Kidney (tissue), 14 donors: ENCODE data around the gene SLC39A12. TPM values are rescaled to one million over a fixed set of nuclear protein-coding genes. Genes with fewer than 3 reads are reported as not detected.

ENCODE experiments used
- DNase-seq, 5 donors: peaks; one replicate each; pipeline ENCODE4 v3.0.0-alpha.2; 2013 to 2020
- FAIRE-seq: peaks from 2 replicates; lab custom pipeline; 2012; peaks lifted over from hg19 to GRCh38; lab: Jason Lieb, UNC
- H3K27ac ChIP-seq, 2 donors: one replicate each; pipeline ENCODE4 v1.7.0; 2013; ENCODE audit warnings: low read depth in 2 of 2, low read length in 2 of 2, inconsistent platforms in 1 of 2
- H3K27me3 ChIP-seq: one replicate; pipeline ENCODE4 v1.7.1; 2013; ENCODE audit warnings: low read length, inconsistent platforms; ENCODE audit not compliant: control insufficient read depth, insufficient read depth
- H3K36me3 ChIP-seq, 3 donors: one replicate each; pipeline versions ENCODE4 v1.7.0 to v1.7.1; 2013; ENCODE audit warnings: low read length in 3 of 3, control low read depth in 1 of 3, inconsistent platforms in 1 of 3; ENCODE audit not compliant: insufficient read depth in 3 of 3, control insufficient read depth in 2 of 3
- H3K4me1 ChIP-seq, 3 donors: one replicate each; pipeline versions ENCODE4 v1.7.0 to v1.7.1; 2013; ENCODE audit warnings: low read length in 3 of 3, inconsistent platforms in 1 of 3, low read depth in 1 of 3; ENCODE audit not compliant: control insufficient read depth in 2 of 3, insufficient read depth in 2 of 3
- H3K4me3 ChIP-seq, 3 donors: one replicate each; pipeline versions ENCODE4 v1.7.0 to v1.8.1; 2013; ENCODE audit warnings: low read length in 3 of 3, control low read depth in 1 of 3, inconsistent platforms in 1 of 3
- H3K9ac ChIP-seq, 3 donors: one replicate each; pipeline versions ENCODE4 v1.7.0 to v1.7.1; 2013; ENCODE audit warnings: low read length in 3 of 3, control low read depth in 1 of 3, inconsistent platforms in 1 of 3
- H3K9me3 ChIP-seq, 3 donors: one replicate each; pipeline versions ENCODE4 v1.7.0 to v1.7.1; 2013; ENCODE audit warnings: low read length in 3 of 3, control low read depth in 1 of 3, inconsistent platforms in 1 of 3; ENCODE audit not compliant: control insufficient read depth in 2 of 3, insufficient read depth in 1 of 3
- intact Hi-C: fragments of 100-400 bp; cut with DNase I; formaldehyde crosslinking; loops from one replicate; pipeline ENCODE4 v1.11.1; 2022
- polyA plus RNA-seq: library from polyadenylated mRNA; stranded (reverse); fragments of 350-450 nt; fragmentation: Illumina TruSeq; extraction: RNeasy Lipid Tissue Mini Kit (QIAGEN cat#74804); gene quantifications from one replicate; pipeline ENCODE4 v1.2.3, GENCODE V29; 2014; ENCODE audit warnings: low read depth, low replicate concordance; ENCODE audit not compliant: insufficient read depth
- total RNA-seq: library from RNA; stranded (reverse); fragmentation: NEBNext Ultra II Directional; extraction: Animal tissue kit (Norgen Biotek cat#: 25700); gene quantifications from one replicate; pipeline ENCODE4 v1.2.1, GENCODE V29; 2021
- TF ChIP-seq, protein P1 (sequence below): IDR thresholded peaks from 3 replicates; pipeline ENCODE4 v1.5.1; 2012; ENCODE audit warnings: mild to moderate bottlenecking, moderate library complexity, borderline replicate concordance; ENCODE audit not compliant: insufficient read depth; ENCODE audit errors: extremely low read depth
- donor health status: control.
- donor health status: control.
- donor health status: control.
- donor health status: control.
- donor health status: control.
- donor health status: DM: yes; HTN: yes; CAD: no.
- donor health status: Normal renal cell carcinoma (clear cell type).

Gene SLC39A12
- total and polyA plus RNA-seq, 2 donors from 2014 or later: 0.16 TPM; not detected in 1

DNA sequence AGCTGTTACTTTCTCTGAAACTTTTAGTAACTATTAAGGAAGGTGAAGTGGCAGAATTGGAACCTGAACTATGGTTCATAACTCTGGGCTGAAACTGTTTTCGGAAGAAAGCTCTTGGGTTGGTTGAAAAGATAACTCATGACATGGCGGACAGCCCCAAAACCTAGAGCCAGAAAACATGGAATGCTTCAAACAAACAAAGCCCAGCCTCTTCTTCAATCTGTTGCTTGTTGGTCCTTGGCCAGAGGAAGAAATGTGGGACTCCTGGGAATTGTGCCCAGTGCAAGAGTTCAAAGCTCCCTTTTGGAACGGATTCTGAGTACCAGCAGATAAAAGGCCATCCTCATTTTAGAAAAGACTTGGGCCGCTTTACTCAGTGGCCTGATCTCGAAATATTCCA lies 135.6 kb downstream of the SLC39A12 start:
- Histone ChIP-seq H3K4me3 (no peak overlapping the region), H3K9me3 (no peaks in the 10 kb centered on the region), H3K9ac (no peak overlapping the region), H3K36me3 (no peaks in the 10 kb centered on the region), H3K4me1 (no peaks in the 10 kb centered on the region), H3K27me3 (no peaks in the 10 kb centered on the region), H3K27ac (no peak overlapping the region)
- intact Hi-C loops: no loop called here
- TF ChIP-seq, protein P1, sequence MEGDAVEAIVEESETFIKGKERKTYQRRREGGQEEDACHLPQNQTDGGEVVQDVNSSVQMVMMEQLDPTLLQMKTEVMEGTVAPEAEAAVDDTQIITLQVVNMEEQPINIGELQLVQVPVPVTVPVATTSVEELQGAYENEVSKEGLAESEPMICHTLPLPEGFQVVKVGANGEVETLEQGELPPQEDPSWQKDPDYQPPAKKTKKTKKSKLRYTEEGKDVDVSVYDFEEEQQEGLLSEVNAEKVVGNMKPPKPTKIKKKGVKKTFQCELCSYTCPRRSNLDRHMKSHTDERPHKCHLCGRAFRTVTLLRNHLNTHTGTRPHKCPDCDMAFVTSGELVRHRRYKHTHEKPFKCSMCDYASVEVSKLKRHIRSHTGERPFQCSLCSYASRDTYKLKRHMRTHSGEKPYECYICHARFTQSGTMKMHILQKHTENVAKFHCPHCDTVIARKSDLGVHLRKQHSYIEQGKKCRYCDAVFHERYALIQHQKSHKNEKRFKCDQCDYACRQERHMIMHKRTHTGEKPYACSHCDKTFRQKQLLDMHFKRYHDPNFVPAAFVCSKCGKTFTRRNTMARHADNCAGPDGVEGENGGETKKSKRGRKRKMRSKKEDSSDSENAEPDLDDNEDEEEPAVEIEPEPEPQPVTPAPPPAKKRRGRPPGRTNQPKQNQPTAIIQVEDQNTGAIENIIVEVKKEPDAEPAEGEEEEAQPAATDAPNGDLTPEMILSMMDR: no peak
- DNase-seq: peak in 1 of 5 donors; percentile 5
- FAIRE-seq: no peak

Other genes starting within 250 kb of the SLC39A12 start
- 1.9 TPM for gene TMEM236, start 199.7 kb upstream of the SLC39A12 start, total RNA-seq
- 0.09 TPM for gene TMEM236, start 199.7 kb upstream of the SLC39A12 start, polyA plus RNA-seq
- 67.8 TPM for gene MRC1, start 142.6 kb upstream of the SLC39A12 start, total RNA-seq
- gene MRC1, start 142.6 kb upstream of the SLC39A12 start, polyA plus RNA-seq: 3.4 TPM
- 2.8 TPM for gene CACNB2, start 188.5 kb downstream of the SLC39A12 start, total RNA-seq
- gene CACNB2, start 188.5 kb downstream of the SLC39A12 start, polyA plus RNA-seq: 2.8 TPM